NCI-H526 treated with DMSO at 0.1 percent for 48 hours (cell line): ENCODE measurements around the gene S100PBP.
"Not testable (repeated sequence)": the region's sequence is repeated elsewhere in the genome, so short reads cannot be mapped to it uniquely, and the experiment has no call there.

Source experiments
- DNase-seq: peaks from one replicate; lab custom pipeline; 2025; lab: John Stamatoyannopoulos, UW

The S100PBP gene

DNA sequence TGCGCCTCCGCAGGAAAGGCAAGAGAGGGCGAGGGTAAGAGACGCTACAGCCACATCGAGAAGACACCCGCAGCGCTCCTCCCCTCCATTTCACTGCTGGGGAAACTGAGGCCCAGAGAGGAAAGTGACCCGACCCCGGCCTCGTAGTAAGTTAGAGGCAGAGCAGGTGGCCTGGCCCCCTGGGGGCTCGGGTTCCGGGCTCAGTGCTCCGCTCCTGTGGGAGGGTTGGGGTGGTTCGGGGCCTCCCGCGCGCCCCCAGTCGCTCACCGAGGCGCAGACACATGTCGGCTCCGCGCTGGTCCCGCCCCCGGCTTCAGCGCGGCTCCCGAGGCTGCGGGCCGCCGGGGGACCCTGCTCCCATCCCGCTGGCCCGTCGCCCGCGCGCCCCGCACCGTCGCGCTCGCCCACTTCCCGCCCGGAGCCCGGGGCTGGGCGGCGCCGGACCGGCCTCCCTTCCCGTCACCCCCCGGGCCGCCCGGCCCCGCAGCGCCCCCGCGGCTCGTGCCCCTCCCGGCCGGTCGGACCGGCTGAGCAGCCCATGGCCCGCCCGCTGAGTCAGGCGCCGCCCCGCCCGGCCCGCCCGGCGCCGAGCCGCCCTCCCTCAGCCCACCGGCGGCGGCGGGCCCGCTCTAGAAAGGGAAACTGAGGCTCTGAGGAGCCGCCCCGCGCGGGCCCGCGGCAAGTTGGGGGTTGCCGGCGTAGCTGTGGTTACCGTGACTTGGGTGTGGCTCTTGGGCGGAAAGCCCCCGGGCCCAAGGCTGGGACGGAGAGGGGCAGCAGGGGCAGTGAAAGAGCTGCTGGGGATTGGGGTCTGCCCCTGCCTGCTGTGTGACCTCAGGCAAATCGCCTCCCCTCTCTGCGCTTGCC lies 83.7 kb downstream of the S100PBP start, which contains the start of gene TMEM54:
TSS of gene TMEM54 (minus strand) at position 434 of the 867 bp plus-strand sequence. CDS start at position 283, 151 bp downstream.
- no peak for DNase-seq

DNA sequence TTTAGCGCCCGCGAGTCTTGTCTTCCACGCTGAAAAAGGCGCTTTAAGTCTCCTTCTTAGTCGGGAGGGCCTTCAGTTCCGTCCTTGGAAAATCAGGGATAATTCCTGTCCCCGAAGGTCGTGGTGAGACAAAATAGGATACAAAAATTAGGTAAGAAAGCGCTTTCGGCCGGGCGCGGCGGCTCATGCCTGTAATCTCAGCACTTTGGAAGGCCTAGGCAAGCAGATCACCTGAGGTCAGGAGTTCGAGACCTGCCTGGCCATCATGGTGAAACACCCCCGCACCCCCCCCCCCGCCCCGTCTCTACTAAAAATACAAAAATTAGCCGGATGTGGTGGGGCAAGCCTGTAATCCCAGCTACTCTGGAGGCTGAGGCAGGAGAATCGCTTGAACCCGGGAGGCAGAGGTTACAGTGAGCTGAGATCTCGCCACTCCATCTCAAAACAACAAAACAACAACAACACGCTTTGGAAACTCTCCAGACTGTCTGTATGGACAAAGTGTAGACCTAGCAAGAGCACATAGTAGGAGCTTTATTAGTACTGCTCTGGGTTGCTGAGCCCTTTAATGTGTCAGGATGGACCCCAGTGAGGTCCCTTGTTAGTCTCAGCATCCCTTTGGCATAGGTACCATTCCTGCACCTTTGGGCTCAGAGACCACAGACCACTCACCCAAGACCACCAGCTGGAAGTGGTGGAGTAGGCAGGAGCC lies 84.5 kb downstream of the S100PBP start:
- DNase-seq, result no peak

DNA sequence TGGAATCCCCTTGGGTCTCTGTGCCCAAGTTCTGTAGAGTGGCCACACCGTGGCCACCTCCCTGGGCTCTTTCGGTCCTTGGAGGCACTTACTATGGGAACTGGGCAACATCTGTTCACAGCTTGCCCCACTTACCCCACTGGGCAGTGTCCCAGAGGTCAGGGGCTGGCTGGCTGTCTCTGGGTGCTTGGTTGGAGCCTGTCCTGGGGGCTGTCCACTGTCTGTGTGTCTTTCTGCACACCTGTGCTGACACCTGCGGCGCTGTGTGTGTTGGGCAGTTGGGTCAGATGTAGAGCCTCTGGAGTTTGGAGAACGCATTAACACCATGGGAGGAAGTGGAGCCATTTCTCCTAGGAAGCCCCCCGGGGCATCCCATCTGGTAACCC lies 85.1 kb downstream of the S100PBP start:
- DNase-seq, result no peak

GRCh38 chr1:32903991-32904785 lies 86.7 kb downstream of the S100PBP start:
- DNase-seq, result no peak

DNA sequence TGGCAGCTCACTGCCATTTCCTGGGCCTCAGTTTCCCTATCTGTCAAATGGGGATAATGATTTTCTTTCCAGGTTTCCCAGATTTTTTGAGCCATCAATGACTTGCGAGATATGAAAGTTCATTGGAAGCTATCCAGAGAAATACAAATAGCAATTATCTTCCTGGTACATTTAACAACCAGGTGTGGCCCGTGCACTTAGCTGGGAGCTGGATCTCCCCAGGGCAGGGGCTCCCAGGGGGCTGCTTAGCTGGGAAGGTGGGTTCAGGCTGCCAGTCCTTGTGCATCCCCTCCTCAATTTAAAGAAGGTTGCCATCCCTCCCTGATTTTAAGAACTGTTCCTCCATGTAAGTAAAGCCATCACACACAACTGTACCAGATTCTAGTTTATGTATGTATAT lies 87.3 kb downstream of the S100PBP start:
- DNase-seq, result no peak

DNA sequence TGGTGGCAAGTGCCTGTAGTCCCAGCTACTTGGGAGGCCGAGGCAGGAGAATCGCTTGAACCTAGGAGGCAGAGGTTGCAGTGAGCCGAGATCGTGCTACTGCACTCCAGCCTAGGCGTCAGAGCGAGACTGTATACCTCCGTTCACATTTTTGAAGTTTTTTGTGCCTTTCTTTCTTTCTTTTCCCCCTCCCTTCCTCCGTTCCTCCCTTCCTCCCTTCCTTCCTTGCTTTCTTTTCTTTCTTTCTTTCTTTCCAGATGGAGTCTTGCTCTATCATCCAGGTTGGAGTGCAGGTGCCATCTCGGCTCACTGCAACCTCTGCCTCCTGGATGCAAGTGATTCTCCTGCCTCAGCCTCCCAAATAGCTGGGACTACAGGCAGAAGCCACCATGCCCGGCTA lies 88.1 kb downstream of the S100PBP start:
- not testable (repeated sequence) for DNase-seq

DNA sequence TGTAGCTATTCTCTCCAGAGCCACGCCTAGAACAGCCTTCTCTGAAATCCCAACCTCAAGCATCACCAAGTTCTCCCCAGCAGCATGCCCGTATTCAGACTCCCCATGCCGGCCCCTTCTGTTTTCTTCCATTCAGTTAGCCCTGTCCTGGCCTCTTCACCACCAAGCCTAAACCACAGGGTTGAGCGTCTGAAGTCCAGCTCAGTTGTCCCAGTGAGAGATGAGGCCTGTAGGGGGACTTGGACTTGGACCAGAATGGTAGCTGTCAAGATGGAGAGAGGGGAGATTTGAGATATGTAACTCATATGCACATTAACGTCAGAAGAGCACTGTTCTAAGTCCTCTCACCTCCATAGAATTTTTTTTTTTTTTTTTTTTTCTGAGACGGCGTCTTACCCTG lies 89.2 kb downstream of the S100PBP start:
- no peak for DNase-seq

GRCh38 chr1:32907435-32907834 lies 90.0 kb downstream of the S100PBP start:
- DNase-seq, result no peak
